OCI-LY7 (cell line): ENCODE results near the gene NR0B1. TPM values are rescaled to one million over a fixed set of nuclear protein-coding genes. Genes with fewer than 3 reads are reported as not detected.
A peak's percentile ranks its signal among the peaks of the same experiment; 100 is the strongest.

Source experiments
- BruUV-seq: library from RNA; stranded (reverse); fragments of 400-500 nt; replicated peaks from 2 replicates; lab custom pipeline; 2021; lab: Mats Ljungman, UMichigan
- CTCF ChIA-PET: fragments of 300-600 bp; sonication (Branson Sonifier 250); formaldehyde crosslinking; loops from one replicate; lab custom pipeline; 2022; ENCODE audit warnings: antibody characterized with exemption; ENCODE audit not compliant: unreplicated experiment; lab: Charles Lee
- POLR2A ChIA-PET: fragments of 300-600 bp; sonication (Branson Sonifier 250); formaldehyde crosslinking; loops from one replicate; lab custom pipeline; 2022; ENCODE audit warnings: antibody characterized with exemption; lab: Charles Lee
- DNase-seq: peaks from one replicate; pipeline ENCODE4 v3.0.0-alpha.2; 2015; ENCODE audit warnings: low spot score
- H2AFZ ChIP-seq: fragments of 200-600 bp; sonication (generic), shearing (Covaris generic); 2 replicates; pipeline ENCODE4 v1.6.1; 2014; ENCODE audit warnings: mild to moderate bottlenecking, antibody characterized with exemption, low read length, moderate library complexity
- H3K27ac ChIP-seq: fragments of 200-600 bp; sonication (generic); 2 replicates; pipeline ENCODE4 v1.5.1; 2014; ENCODE audit warnings: mixed run types, low read depth, mild to moderate bottlenecking, moderate library complexity, low read length, inconsistent platforms; ENCODE audit not compliant: poor library complexity, severe bottlenecking
- H3K36me3 ChIP-seq: fragments of 200-600 bp; sonication (generic); 2 replicates; pipeline ENCODE4 v1.6.1; 2014; ENCODE audit warnings: mild to moderate bottlenecking, antibody characterized with exemption, low read length, moderate library complexity, mixed read lengths; ENCODE audit not compliant: insufficient read depth
- H3K4me1 ChIP-seq: fragments of 200-600 bp; sonication (generic); 2 replicates; pipeline ENCODE4 v1.5.1; 2014; ENCODE audit warnings: mild to moderate bottlenecking, low read length; ENCODE audit not compliant: insufficient read depth, poor library complexity, severe bottlenecking
- H3K4me2 ChIP-seq: fragments of 200-600 bp; sonication (generic); 2 replicates; pipeline ENCODE4 v1.6.1; 2014; ENCODE audit warnings: mild to moderate bottlenecking, low read length
- H3K4me3 ChIP-seq: fragments of 200-600 bp; sonication (generic); 2 replicates; pipeline ENCODE4 v1.5.1; 2014; ENCODE audit warnings: mild to moderate bottlenecking, low read depth, low read length; ENCODE audit not compliant: poor library complexity, severe bottlenecking
- H3K79me2 ChIP-seq: fragments of 200-600 bp; sonication (generic); 2 replicates; pipeline ENCODE4 v1.6.1; 2016; ENCODE audit warnings: low read depth, mild to moderate bottlenecking, low read length, moderate library complexity, mixed read lengths; ENCODE audit not compliant: insufficient read depth
- H3K9me2 ChIP-seq: fragments of 200-600 bp; sonication (generic); 2 replicates; pipeline ENCODE4 v1.6.1; 2016; ENCODE audit warnings: mild to moderate bottlenecking, low read length, mixed read lengths; ENCODE audit not compliant: insufficient read depth
- H3K9me3 ChIP-seq: fragments of 200-600 bp; sonication (generic); 2 replicates; pipeline ENCODE4 v1.6.1; 2014; ENCODE audit warnings: mild to moderate bottlenecking, mixed run types, low read length, mixed read lengths
- H4K20me1 ChIP-seq: fragments of 200-600 bp; sonication (generic); 2 replicates; pipeline ENCODE4 v1.6.1; 2014; ENCODE audit warnings: mild to moderate bottlenecking, antibody characterized with exemption, low read length, moderate library complexity, mixed read lengths; ENCODE audit not compliant: insufficient read depth
- CTCF ChIP-seq: fragments of 200-600 bp; sonication (generic); conservative IDR thresholded peaks from 2 replicates; pipeline ENCODE4 v1.5.1; 2014; ENCODE audit warnings: mild to moderate bottlenecking, antibody characterized with exemption, low read length, moderate library complexity, mixed read lengths
- EZH2phosphoT487 ChIP-seq: fragments of 200-600 bp; sonication (generic); IDR thresholded peaks from 2 replicates; pipeline ENCODE4 v1.6.1; 2018; ENCODE audit warnings: low read depth, borderline replicate concordance, mild to moderate bottlenecking, mixed run types, antibody characterized with exemption, low read length, moderate library complexity, mixed read lengths
- intact Hi-C: fragments of 100-400 bp; cut with micrococcal nuclease; formaldehyde crosslinking; loops from one replicate; pipeline ENCODE4 v1.10.0; 2022; ENCODE audit not compliant: unreplicated experiment
- total RNA-seq, 2 experiments: library from RNA; depleted of rRNA in 1 of 2; stranded (reverse); fragments of >200 nt in 1 of 2; shearing (Covaris generic) in 1 of 2; gene quantifications; 2 replicates each; pipeline ENCODE4 v1.2.3, GENCODE V29; 2014 to 2022

NR0B1 gene
- total RNA-seq, 2 experiments from 2014 or later, result not detected

- Histone ChIP-seq H3K27ac (no peak overlapping the region), H2AFZ (no peak overlapping the region), H4K20me1 (no peaks in the 10 kb centered on the region), H3K79me2 (no peaks in the 10 kb centered on the region), H3K9me3 (no peaks in the 10 kb centered on the region), H3K4me1 (no peaks in the 10 kb centered on the region), H3K36me3 (no peaks in the 10 kb centered on the region), H3K4me3 (no peak overlapping the region), H3K4me2 (no peak overlapping the region), H3K9me2 (no peaks in the 10 kb centered on the region)
- TF ChIP-seq CTCF (no peak), EZH2phosphoT487 (no peak)
- CTCF ChIA-PET, result no interaction called here
- intact Hi-C loops, result no loop called here
- no TSS peak for BruUV-seq
- POLR2A ChIA-PET, result no interaction called here
- DNase-seq, result no peak
Observed at GRCh38 chrX:30278365-30278764, 30.8 kb downstream of the NR0B1 start.

- POLR2A ChIA-PET, result no interaction called here
Observed at GRCh38 chrX:30275498-30275897, 33.7 kb downstream of the NR0B1 start.

More at GRCh38 chrX:30275498-30275897, 33.7 kb downstream of the NR0B1 start:
- Histone ChIP-seq H3K36me3 (no peaks in the 10 kb centered on the region), H3K9me3 (no peaks in the 10 kb centered on the region), H3K79me2 (no peaks in the 10 kb centered on the region), H4K20me1 (no peaks in the 10 kb centered on the region), H3K4me1 (no peaks in the 10 kb centered on the region), H3K9me2 (no peaks in the 10 kb centered on the region), H3K4me3 (no peak overlapping the region), H3K4me2 (no peak overlapping the region), H3K27ac (no peak overlapping the region), H2AFZ (no peak overlapping the region)
- CTCF ChIA-PET, result no interaction called here
- DNase-seq, result no peak
- intact Hi-C loops, result no loop called here
- TF ChIP-seq EZH2phosphoT487 (no peak), CTCF (0 out of 2 replicates have a peak, but pooled peaks have one; percentile 26)
- no TSS peak for BruUV-seq
